ENCODE measurements around the gene PDCD2. TPM values are rescaled to one million over a fixed set of nuclear protein-coding genes. Genes with fewer than 3 reads are reported as not detected.

The PDCD2 gene
- total RNA-seq = 50.7 and 75.7 TPM in 2 replicates

GRCh38 chr6:170584181-170584953, at the start of gene PDCD2:
TSS of gene PDCD2 (minus strand) at chr6:170584637. CDS start at chr6:170584581, 56 bp downstream.

DNA sequence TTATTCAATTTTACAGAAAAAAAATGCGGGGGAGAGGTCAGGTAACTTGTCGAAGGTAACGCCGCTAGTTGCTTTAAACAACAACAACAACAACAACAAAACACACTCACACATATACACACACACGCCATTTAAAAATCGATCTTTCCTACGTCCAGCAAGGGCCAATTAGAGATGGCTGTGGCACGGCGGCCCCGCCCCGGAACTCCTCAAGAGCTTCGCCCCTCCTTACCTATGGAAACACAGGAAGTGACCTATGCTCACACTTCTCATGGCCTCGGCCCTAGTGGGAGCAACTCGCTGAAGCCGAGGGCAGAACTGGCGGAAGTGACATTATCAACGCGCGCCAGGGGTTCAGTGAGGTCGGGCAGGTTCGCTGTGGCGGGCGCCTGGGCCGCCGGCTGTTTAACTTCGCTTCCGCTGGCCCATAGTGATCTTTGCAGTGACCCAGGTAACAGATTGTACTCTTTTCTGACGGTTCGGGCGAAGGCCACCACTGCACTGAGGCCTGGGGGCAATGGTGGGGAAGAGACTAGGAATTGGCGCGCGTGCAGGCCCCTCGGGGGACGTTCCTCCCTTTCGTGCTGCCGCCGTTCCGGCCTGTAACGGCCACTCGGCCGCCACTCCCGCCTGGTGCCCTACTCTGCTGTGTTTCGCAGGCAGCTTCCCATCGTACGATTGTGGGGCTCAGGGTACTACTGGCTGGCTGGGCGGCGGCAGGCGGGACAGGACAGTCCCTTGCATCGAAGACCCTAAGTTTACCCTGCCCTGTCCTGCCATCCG, 30.2 kb downstream of the PDCD2 start, which contains the start of gene TBP:
Gene TBP, plus strand, starts transcription at position 357 of the 783 bp plus-strand sequence. CDS start 2,661 bp downstream, outside the sequence.

DNA sequence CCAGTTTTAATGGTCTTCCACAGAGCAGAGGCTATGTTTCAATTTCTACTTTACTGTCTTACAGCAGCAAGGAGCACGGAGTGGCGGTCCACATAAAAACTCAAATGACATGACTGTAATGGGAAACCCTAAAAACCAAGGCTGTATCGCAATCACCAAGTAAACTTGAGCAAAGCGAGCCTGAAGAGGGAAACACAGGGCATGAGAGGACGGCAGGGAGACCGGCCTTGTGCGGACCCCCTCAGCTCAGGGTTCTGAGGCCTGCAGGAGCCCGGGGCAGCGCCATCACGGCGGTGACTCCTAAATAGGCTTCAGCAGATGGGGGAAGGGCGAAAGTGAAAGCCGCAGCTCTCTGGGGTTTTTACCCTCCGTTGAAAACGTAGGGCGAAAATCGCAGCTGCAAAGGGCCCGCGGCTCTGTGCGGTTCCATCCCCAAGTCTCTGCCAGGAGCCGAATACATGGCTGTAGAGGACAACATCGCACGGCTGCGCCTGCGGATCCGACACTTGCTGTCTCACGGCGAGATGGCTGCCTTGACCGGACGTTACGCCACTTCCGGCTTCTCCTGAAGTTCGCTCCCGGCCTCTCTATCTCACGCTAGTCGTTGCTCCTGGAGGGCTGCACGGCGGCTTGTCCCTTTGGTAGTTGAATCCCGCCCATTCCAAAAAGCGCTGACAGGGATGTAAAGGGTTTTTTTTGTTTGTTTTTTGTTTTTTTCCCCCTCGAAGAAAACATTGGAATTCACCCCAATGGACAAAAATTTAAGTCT, 31.5 kb downstream of the PDCD2 start, which contains the start of gene PSMB1:
Gene PSMB1, minus strand, starts transcription at position 543 of the 769 bp plus-strand sequence. Its CDS starts 65 bp downstream, at position 478.

Other genes starting within 250 kb of the PDCD2 start
- 231 and 292 TPM in 2 replicates for gene PSMB1, start 31.3 kb downstream of the PDCD2 start, total RNA-seq
- gene TBP, start 30.3 kb downstream of the PDCD2 start, total RNA-seq = 9.2 and 12.6 TPM in 2 replicates